PFSK-1 (cell line): Measurements from ENCODE around the gene ZNF469.

Source experiments
- FOXP2 ChIP-seq: optimal IDR thresholded peaks from 2 replicates; pipeline ENCODE3; 2011; ENCODE audit warnings: borderline replicate concordance, control low read depth, inconsistent platforms; ENCODE audit not compliant: insufficient read depth; ENCODE audit errors: extremely low read length, extremely low read depth
- POLR2AphosphoS5 ChIP-seq: IDR thresholded peaks from 2 replicates; pipeline ENCODE4 v1.6.1; 2012; ENCODE audit warnings: low read depth, mild to moderate bottlenecking, control low read depth, low read length, moderate library complexity
- REST ChIP-seq, 2 experiments: IDR thresholded peaks; 2 replicates each; pipeline versions ENCODE4 v1.6.1 to v1.8.0; 2011 to 2012; ENCODE audit warnings: low read depth in 2 of 2, low read length in 2 of 2, control low read depth in 1 of 2, inconsistent platforms in 1 of 2, mild to moderate bottlenecking in 1 of 2, moderate library complexity in 1 of 2; ENCODE audit not compliant: insufficient read depth in 1 of 2
- SIN3A ChIP-seq: IDR thresholded peaks from 2 replicates; pipeline ENCODE4 v1.6.1; 2012; ENCODE audit warnings: mild to moderate bottlenecking, low read length, moderate library complexity, borderline replicate concordance; ENCODE audit not compliant: insufficient read depth
- TAF1 ChIP-seq: IDR thresholded peaks from 2 replicates; pipeline ENCODE4 v1.6.1; 2012; ENCODE audit warnings: low read length, control low read depth, borderline replicate concordance; ENCODE audit not compliant: insufficient read depth

Gene ZNF469

GRCh38 chr16:88405216-88406060 lies 22.7 kb downstream of the ZNF469 start:
- TF ChIP-seq REST (IDR thresholded peaks at IDR 0.05; ENCODE audit: insufficient read depth in 1 of 2, low read depth in 2 of 2, low read length in 2 of 2) = no peak
- TF ChIP-seq SIN3A = no peak
- no peak for TF ChIP-seq POLR2AphosphoS5
- TF ChIP-seq TAF1 = no peak
- TF ChIP-seq FOXP2 = no peak

- no peak for TF ChIP-seq REST (IDR thresholded peaks at IDR 0.05; ENCODE audit: insufficient read depth in 1 of 2, low read depth in 2 of 2, low read length in 2 of 2)
- no peak for TF ChIP-seq FOXP2
- TF ChIP-seq TAF1 = no peak
- TF ChIP-seq SIN3A = no peak
- TF ChIP-seq POLR2AphosphoS5 = no peak
Measured at GRCh38 chr16:88406096-88407041, 23.6 kb downstream of the ZNF469 start.

- TF ChIP-seq FOXP2 (no peak), SIN3A (no peak), TAF1 (no peak), REST (IDR thresholded peaks at IDR 0.05; ENCODE audit: insufficient read depth in 1 of 2, low read depth in 2 of 2, low read length in 2 of 2) (no peak)
Measured at GRCh38 chr16:88407042-88407420, 24.3 kb downstream of the ZNF469 start.

- TF ChIP-seq SIN3A (no peak), FOXP2 (no peak), POLR2AphosphoS5 (no peak), REST (IDR thresholded peaks at IDR 0.05; ENCODE audit: insufficient read depth in 1 of 2, low read depth in 2 of 2, low read length in 2 of 2) (no peak), TAF1 (no peak)
Measured at GRCh38 chr16:88407807-88408206, 25.0 kb downstream of the ZNF469 start.
